ENCODE results near the gene CDK9. TPM values are rescaled to one million over a fixed set of nuclear protein-coding genes. Genes with fewer than 3 reads are reported as not detected.

CDK9 gene
- 100 to 1,000 TPM; 104 to 111 TPM for total RNA-seq

DNA sequence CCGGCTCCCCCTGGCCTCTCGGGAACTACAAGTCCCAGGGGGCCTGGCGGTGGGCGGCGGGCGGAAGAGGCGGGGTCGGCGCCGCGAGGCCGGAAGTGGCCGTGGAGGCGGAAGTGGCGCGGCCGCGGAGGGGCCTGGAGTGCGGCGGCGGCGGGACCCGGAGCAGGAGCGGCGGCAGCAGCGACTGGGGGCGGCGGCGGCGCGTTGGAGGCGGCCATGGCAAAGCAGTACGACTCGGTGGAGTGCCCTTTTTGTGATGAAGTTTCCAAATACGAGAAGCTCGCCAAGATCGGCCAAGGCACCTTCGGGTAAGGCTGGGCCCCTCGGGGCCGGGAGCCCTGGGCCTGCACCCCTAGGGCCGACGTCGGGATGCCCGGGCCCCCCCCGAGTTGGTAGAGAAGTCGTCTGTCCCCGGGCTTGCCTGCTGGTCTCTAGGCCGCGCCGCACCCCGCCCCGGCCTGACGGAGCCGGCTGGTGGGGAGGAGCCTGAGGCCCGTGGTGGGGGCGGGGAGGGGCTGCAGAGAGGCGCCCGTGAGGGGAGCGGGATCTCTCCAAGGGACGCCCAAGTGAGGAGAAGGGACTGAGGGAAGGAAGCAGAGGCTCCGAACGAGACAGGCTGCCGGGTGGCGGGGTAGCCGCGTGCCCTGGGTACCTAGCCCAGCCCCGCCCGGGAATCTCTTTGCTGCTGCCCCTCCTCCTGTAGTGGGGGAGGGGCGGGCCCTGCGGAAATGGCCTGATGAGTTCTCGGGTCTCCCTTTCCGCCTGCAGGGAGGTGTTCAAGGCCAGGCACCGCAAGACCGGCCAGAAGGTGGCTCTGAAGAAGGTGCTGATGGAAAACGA lies at the start of gene CDK9:
CDK9 (plus strand) TSS at position 102 of the 840 bp plus-strand sequence; CDS start at position 217, 115 bp downstream.
- Histone ChIP-seq H3K27me3 (replicated peaks; ENCODE audit: insufficient read depth) (no peaks in the 10 kb centered on the region), H3K36me3 (peaks cover 37% of the 10 kb centered on the region), H3K4me1 (ENCODE audit: control insufficient read depth in 1 of 2, low read depth in 2 of 2) (peaks cover 9 to 38% of the 10 kb centered on the region in 2 donors), H3K27ac (peak within 1 kb of the TSS; percentile 93 to 95), H3K9me3 (no peaks in the 10 kb centered on the region), H3K4me3 (peak within 1 kb of the TSS; percentile 99)
- TF ChIP-seq, protein P1, sequence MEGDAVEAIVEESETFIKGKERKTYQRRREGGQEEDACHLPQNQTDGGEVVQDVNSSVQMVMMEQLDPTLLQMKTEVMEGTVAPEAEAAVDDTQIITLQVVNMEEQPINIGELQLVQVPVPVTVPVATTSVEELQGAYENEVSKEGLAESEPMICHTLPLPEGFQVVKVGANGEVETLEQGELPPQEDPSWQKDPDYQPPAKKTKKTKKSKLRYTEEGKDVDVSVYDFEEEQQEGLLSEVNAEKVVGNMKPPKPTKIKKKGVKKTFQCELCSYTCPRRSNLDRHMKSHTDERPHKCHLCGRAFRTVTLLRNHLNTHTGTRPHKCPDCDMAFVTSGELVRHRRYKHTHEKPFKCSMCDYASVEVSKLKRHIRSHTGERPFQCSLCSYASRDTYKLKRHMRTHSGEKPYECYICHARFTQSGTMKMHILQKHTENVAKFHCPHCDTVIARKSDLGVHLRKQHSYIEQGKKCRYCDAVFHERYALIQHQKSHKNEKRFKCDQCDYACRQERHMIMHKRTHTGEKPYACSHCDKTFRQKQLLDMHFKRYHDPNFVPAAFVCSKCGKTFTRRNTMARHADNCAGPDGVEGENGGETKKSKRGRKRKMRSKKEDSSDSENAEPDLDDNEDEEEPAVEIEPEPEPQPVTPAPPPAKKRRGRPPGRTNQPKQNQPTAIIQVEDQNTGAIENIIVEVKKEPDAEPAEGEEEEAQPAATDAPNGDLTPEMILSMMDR (IDR thresholded peaks at IDR 0.05): no peak
- ATAC-seq (ENCODE audit: insufficient number of reproducible peaks, low FRiP score, low read depth): peak; percentile 64
- DNase-seq (ENCODE audit: low spot score): peak; percentile 55

- Histone ChIP-seq H3K4me3 (no peak overlapping the region), H3K36me3 (no peaks in the 10 kb centered on the region), H3K27ac (no peak overlapping the region), H3K4me1 (ENCODE audit: control insufficient read depth in 1 of 2, low read depth in 2 of 2) (peaks cover 4 to 11% of the 10 kb centered on the region in 2 donors), H3K27me3 (replicated peaks; ENCODE audit: insufficient read depth) (no peaks in the 10 kb centered on the region), H3K9me3 (no peaks in the 10 kb centered on the region)
- no peak for DNase-seq (ENCODE audit: low spot score)
- ATAC-seq (ENCODE audit: insufficient number of reproducible peaks, low FRiP score, low read depth): no peak
- TF ChIP-seq, protein P1 (IDR thresholded peaks at IDR 0.05): no peak
Observed at GRCh38 chr9:127738666-127739065, 47.2 kb upstream of the CDK9 start.

DNA sequence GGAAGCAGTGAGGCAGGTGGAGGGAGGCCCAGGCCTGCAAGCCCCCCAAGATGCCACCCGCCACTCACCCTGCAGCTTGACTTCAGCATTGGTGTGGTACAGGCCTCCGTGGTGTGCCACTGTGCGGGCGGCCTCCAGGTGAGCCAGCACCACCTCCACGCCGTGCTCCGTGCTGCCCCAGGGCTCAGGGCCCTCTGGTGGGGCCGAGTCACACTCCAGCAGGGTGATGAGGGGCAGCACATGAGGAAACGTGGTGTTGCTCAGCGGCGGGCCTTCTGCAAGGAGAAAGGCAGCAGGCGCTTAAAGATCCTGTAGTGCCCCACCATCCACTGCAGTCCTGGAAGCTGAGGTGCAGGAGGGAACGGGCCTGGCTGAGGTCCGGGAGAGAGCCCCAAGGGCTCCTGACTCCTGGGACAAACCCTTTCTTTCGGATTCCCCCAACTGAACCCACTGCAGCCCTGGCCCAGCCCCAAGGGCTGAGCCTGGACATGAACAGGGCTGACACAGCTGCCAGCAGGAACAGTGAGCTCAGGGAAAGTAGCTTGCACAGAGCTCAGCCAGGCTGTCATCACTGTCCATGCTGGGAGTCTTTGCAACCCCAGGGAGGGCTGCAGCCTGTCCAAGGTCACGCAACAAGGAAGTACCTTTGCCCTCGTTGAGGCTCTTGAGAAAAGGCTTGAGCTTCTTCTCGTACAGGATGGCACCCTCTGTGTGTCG lies 46.1 kb upstream of the CDK9 start:
- ATAC-seq (ENCODE audit: insufficient number of reproducible peaks, low FRiP score, low read depth): no peak
- no peak overlapping the region for H3K4me3 ChIP-seq
- no peak overlapping the region for H3K27ac ChIP-seq
- no peaks in the 10 kb centered on the region for H3K36me3 ChIP-seq
- TF ChIP-seq, protein P1 (IDR thresholded peaks at IDR 0.05): no peak
- no peaks in the 10 kb centered on the region for H3K9me3 ChIP-seq
- peaks cover 0 to 4% of the 10 kb centered on the region in 2 donors for H3K4me1 ChIP-seq (ENCODE audit: control insufficient read depth in 1 of 2, low read depth in 2 of 2)
- no peaks in the 10 kb centered on the region for H3K27me3 ChIP-seq (replicated peaks; ENCODE audit: insufficient read depth)
- DNase-seq (ENCODE audit: low spot score): no peak

DNA sequence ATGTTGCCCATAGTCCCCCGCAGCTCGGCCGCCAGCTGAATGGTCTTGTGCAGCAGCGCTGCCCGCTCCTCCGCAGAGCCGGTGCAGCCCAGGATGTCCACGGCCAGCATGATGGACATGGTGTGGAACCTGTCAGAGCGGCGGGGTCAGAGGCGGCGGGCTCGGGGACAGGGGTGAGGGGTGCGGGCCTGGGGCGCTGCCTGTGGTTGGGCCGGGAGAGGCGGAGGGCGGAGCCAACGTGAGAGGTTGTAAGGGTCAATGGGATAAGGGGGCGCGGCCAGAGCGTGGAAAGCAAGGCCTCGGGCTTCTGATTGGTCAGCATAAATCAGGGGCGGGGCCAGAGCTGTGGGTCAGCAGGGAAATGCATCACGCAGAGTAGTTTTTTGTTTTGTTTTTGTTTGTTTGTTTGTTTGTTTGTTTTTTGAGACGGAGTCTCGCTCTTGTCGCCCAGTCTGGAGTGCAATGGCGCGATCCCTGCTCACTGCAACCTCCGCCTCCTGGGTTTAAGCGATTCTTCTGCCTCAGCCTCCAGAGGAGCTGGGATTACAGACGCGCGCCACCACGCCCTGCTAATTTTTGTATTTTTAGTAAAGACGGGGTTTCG lies 43.9 kb upstream of the CDK9 start:
- no peaks in the 10 kb centered on the region for H3K27me3 ChIP-seq (replicated peaks; ENCODE audit: insufficient read depth)
- no peak for ATAC-seq (ENCODE audit: insufficient number of reproducible peaks, low FRiP score, low read depth)
- no peak overlapping the region for H3K4me3 ChIP-seq
- H3K27ac ChIP-seq: no peak overlapping the region
- no peaks in the 10 kb centered on the region for H3K36me3 ChIP-seq
- TF ChIP-seq, protein P1 (IDR thresholded peaks at IDR 0.05): no peak
- no peaks in the 10 kb centered on the region for H3K4me1 ChIP-seq (ENCODE audit: control insufficient read depth in 1 of 2, low read depth in 2 of 2)
- H3K9me3 ChIP-seq: no peaks in the 10 kb centered on the region
- DNase-seq (ENCODE audit: low spot score): no peak
